Suprapubic skin (tissue), 4 donors: Measurements from ENCODE around the gene SQSTM1.

Source experiments
- POLR2A ChIP-seq, 2 donors: fragments of 450-650 bp; IDR thresholded peaks; one replicate each; pipeline ENCODE4 v1.6.1; 2017; ENCODE audit warnings: antibody characterized with exemption in 2 of 2, mild to moderate bottlenecking in 2 of 2, moderate library complexity in 2 of 2
- POLR2AphosphoS5 ChIP-seq, 3 donors: sonication (generic); formaldehyde crosslinking; IDR thresholded peaks; one replicate each; pipeline ENCODE4 v1.6.1; 2017; ENCODE audit warnings: antibody characterized with exemption in 3 of 3
- TF ChIP-seq, protein P1 (sequence below), 2 donors: fragments of 200-600 bp in 1 of 2; fragments of 450-650 bp in 1 of 2; sonication (generic) in 1 of 2; IDR thresholded peaks; one replicate each; pipeline ENCODE4 v1.5.1; 2016 to 2019; ENCODE audit warnings: antibody characterized with exemption in 2 of 2, mild to moderate bottlenecking in 1 of 2, moderate library complexity in 1 of 2

DNA sequence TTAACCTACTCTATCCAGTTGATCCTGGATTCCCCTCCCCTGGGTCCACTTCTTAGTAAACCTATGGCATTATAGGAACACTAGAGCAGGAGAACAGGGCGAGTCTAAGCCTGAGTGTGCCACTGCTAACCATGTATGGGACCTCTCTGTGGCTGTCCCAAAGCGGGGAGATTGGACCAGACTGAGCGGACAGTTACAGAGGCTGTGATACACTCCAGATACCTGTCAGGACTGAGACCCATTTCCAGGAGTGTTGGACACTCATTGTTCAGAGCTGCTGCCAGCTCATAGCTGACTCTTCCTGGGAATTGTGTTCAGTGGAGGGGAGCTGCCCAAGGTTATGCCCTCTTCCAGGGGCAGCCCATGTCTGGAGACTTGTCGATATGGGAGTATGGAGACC, 38.9 kb upstream of the SQSTM1 start:
- TF ChIP-seq, protein P1, sequence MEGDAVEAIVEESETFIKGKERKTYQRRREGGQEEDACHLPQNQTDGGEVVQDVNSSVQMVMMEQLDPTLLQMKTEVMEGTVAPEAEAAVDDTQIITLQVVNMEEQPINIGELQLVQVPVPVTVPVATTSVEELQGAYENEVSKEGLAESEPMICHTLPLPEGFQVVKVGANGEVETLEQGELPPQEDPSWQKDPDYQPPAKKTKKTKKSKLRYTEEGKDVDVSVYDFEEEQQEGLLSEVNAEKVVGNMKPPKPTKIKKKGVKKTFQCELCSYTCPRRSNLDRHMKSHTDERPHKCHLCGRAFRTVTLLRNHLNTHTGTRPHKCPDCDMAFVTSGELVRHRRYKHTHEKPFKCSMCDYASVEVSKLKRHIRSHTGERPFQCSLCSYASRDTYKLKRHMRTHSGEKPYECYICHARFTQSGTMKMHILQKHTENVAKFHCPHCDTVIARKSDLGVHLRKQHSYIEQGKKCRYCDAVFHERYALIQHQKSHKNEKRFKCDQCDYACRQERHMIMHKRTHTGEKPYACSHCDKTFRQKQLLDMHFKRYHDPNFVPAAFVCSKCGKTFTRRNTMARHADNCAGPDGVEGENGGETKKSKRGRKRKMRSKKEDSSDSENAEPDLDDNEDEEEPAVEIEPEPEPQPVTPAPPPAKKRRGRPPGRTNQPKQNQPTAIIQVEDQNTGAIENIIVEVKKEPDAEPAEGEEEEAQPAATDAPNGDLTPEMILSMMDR (IDR thresholded peaks at IDR 0.05), result no peak
- TF ChIP-seq POLR2AphosphoS5 (IDR thresholded peaks at IDR 0.05) (no peak), POLR2A (IDR thresholded peaks at IDR 0.05) (no peak)
